ENCODE data around the gene ARHGAP6.
A peak's percentile ranks its signal among the peaks of the same experiment; 100 is the strongest.

The ARHGAP6 gene

GRCh38 chrX:11264925-11265324 lies 400.8 kb downstream of the ARHGAP6 start:
- no peak for DNase-seq (ENCODE audit: low spot score)
- TF ChIP-seq, protein P1, sequence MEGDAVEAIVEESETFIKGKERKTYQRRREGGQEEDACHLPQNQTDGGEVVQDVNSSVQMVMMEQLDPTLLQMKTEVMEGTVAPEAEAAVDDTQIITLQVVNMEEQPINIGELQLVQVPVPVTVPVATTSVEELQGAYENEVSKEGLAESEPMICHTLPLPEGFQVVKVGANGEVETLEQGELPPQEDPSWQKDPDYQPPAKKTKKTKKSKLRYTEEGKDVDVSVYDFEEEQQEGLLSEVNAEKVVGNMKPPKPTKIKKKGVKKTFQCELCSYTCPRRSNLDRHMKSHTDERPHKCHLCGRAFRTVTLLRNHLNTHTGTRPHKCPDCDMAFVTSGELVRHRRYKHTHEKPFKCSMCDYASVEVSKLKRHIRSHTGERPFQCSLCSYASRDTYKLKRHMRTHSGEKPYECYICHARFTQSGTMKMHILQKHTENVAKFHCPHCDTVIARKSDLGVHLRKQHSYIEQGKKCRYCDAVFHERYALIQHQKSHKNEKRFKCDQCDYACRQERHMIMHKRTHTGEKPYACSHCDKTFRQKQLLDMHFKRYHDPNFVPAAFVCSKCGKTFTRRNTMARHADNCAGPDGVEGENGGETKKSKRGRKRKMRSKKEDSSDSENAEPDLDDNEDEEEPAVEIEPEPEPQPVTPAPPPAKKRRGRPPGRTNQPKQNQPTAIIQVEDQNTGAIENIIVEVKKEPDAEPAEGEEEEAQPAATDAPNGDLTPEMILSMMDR (IDR thresholded peaks at IDR 0.05; ENCODE audit: extremely low read depth, missing control alignments) = no peak

DNA sequence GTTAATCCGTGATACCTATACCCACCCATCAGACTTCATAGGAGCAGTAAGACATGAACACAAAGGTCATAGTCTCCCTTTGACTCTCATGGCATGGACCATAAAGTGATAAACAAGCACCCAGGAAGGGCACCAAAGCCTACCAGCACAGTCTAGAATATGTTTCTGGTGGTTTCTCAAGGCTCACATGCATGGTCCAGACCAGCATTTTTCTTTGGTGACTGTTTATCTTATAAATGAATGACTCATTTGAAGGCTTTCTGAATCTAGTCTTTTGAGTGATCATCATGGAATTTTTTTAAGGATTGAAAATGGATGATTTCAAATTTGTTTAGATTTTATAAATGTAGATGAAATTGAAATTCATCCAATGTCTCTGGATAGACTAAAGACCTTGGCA lies 404.5 kb downstream of the ARHGAP6 start:
- TF ChIP-seq, protein P1 (IDR thresholded peaks at IDR 0.05; ENCODE audit: extremely low read depth, missing control alignments) = no peak
- no peak for DNase-seq (ENCODE audit: low spot score)

GRCh38 chrX:11259437-11259836 lies 406.3 kb downstream of the ARHGAP6 start:
- DNase-seq (ENCODE audit: low spot score) = peak; percentile 2
- TF ChIP-seq, protein P1 (IDR thresholded peaks at IDR 0.05; ENCODE audit: extremely low read depth, missing control alignments) = no peak

GRCh38 chrX:11257711-11258110 lies 408.0 kb downstream of the ARHGAP6 start:
- TF ChIP-seq, protein P1 (IDR thresholded peaks at IDR 0.05; ENCODE audit: extremely low read depth, missing control alignments) = no peak

GRCh38 chrX:11257290-11257689 lies 408.4 kb downstream of the ARHGAP6 start:
- no peak for DNase-seq (ENCODE audit: low spot score)
- TF ChIP-seq, protein P1 (IDR thresholded peaks at IDR 0.05; ENCODE audit: extremely low read depth, missing control alignments) = no peak

More at GRCh38 chrX:11257711-11258110, 408.0 kb downstream of the ARHGAP6 start:
- no peak for DNase-seq (ENCODE audit: low spot score)

DNA sequence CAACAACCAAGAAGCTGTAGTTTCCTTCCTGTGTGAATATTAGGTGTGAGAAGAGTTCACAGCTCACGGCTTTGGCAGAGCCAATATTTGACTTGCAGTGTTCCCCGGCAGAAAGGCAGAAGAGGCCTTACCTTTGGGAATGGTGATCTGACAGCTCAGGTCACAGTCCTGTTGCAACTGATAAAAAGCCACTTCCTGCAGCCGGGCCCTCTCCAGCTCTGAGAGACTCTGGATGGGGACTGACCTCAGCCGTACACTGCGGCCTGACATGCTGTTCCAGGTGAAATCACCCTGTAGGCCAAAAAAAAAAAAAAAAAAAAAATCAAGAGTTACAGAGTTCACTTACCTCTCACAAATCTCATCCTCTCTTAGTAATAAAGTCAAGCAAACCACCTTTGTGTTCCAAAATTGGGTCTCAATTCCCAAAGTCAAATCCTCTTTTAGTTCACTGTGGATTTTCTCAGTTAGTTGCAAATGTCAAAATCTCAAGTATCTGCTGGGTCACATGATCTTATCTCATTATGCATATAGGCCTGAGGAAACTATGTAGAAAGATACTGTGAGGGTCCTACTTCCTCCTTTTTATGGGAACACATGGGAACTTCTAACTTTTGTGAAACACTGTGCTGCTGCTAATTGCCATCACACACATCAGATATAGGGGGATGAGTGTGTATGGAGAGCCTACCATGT lies 411.2 kb downstream of the ARHGAP6 start:
- TF ChIP-seq, protein P1 (IDR thresholded peaks at IDR 0.05; ENCODE audit: extremely low read depth, missing control alignments) = no peak
- DNase-seq (ENCODE audit: low spot score) = no peak

DNA sequence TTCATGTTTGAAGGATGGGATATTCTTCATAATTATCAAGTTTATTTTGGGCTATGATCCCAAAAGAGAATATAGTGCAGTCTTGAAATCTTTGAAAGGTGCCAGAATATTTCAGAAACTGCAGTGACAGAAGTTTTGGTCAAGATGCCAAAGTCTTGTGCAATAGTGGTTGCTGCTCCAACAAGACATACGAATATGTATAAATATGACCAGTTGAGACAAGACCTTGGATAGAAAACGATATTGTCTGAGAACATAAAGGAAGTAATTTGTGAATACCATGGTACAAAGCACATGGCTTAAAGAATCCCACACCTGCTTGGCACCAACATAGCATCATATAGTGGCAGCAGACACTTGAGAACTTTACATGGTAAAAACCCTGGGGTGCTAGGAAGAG lies 421.1 kb downstream of the ARHGAP6 start:
- no peak for DNase-seq (ENCODE audit: low spot score)
- TF ChIP-seq, protein P1 (IDR thresholded peaks at IDR 0.05; ENCODE audit: extremely low read depth, missing control alignments) = no peak
